Stimulated activated CD8-positive, alpha-beta memory T cell treated with anti-CD3 and anti-CD28 coated beads, Interleukin-15, amount 100 ng/mL, for 4 hours (primary cell): ENCODE measurements around the gene ZNF587.
"Not testable (repeated sequence)": the region's sequence is repeated elsewhere in the genome, so short reads cannot be mapped to it uniquely, and the experiment has no call there.

ENCODE experiments used
- DNase-seq, 2 donors: peaks; one replicate each; pipeline ENCODE4 v3.0.0-alpha.2; 2020; ENCODE audit warnings: low read depth in 2 of 2

The ZNF587 gene

DNA sequence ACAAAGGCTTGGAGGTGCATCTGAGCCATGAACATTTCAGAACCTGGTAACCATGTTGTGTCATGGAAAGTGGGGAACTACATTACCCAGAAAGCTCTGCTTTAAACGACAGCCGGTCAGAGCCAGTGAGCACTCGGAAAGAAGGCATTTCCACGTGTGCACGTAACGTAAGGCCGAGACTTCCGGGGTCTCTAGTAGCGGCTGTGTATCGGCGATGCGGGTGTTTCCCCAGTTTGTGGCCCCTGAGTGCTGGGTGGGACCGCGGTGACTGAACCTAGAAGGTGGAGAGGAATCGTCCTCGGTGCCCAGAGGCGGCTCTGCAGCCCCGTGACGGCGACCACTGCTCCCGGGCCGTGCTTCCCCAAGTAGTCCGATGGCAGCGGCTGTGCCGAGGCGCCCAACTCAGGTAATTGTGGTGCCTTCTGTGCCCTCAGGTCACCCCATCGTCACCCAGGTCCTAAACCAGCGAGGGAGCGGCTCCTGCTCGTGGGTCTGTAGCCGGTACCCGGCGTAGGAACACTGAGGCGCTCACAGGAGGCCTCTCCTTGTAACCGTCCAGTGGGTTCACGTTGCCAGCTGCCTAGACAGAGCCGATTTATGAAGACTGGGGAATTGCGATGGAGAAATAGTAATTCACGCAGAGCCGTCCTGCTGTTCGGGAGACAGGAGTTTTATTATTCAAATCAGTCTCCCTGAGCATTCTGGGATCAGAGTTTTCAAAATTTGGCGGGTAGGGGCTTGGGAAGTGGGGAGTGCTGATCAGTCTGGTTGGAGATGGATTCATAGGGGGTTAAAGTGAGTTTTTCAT is at the start of gene ZNF587:
Gene ZNF587, plus strand, starts transcription at position 194 of the 808 bp plus-strand sequence. Its CDS starts 180 bp downstream, at position 374.
- DNase-seq = peak; percentile 61 to 70

DNA sequence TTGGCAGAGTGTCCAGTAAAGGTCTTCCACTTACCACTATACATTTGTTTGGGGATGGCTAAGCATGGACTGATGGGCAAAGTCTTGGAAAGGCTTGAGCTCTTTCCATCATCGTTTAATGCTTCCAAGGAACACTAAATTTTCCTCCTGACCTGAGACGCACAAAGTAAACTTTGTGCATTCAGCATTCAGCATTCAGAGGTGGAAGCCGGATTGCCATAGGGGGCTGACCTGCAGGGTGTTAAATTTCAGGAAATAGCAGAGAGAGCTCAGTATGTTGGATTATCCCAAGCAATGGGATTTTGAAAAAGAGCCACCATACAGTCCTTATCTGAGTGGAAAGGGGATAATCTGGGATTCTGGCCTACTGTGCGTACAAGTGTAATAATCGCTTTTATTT is 49.0 kb upstream of the ZNF587 start:
- no peak for DNase-seq

DNA sequence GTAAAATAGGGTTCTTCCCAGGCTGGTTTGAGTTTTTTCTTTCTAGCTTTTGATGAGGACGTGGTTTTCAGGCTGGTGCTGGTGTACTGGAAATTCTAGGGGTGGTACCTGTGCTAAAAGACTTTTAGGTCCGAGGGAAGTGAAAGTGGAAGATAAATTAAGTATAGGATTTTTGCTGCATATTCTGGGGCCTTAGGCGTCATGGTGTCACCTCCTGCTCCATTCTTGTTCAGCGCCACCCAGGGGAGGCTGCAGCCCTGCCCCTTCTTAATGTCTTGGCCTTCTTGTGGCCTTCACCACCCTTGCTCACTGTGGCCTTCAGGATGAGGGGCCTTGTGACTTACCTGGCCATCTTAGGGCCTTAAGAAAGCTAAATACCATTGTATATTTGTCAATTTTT is 47.4 kb upstream of the ZNF587 start:
- no peak for DNase-seq

DNA sequence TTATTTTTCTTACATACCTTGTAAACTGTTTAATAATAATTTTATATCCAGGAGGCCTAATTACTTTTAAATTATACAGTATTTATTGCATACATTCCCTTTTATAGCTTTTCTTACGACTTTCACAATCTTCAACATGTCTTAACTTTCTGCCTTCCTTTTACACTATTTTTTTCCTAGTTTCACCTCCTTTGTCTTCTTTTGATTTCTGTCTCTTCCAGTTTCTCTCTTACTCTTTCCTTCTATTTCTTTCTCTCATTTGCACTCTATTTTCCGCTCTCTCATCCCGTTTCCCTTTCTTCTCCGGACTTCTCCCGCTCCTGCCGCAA is 46.4 kb upstream of the ZNF587 start:
- no peak for DNase-seq

DNA sequence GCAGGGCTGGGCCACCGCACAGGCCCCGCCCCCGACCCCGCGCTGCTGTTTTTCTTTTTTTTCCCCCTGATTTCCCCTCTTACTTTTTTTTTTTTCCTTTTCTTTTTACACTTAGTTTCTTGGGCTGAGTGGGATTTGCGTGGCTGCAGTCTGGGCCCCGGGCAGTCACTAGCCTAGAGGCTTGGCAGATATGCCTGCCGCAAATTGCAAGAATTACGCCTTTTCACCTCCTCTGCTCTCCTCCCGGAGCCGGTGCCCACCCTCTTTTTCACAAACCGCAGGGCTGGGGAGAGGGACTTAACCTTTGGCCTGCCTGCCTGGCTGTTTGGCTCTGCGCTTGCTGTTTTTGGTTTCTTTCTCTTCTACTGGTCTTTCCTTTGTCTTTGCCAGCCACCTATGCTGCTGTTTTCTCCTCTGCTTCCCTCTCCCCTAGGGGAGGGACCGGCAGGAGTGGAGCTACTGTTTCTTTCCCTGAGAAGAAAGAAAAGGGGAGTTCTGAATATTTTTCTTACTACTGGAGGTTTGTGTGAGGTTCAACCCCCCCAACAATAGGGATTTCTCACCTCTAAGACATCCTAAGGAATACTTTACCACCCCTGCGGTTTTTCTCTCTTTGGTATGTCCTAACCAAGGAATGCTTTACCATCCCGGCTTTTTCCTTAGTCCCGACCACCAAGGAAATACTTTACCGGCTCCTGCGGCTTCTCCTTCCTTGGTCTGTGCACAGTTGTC is 45.9 kb upstream of the ZNF587 start:
- no peak for DNase-seq

DNA sequence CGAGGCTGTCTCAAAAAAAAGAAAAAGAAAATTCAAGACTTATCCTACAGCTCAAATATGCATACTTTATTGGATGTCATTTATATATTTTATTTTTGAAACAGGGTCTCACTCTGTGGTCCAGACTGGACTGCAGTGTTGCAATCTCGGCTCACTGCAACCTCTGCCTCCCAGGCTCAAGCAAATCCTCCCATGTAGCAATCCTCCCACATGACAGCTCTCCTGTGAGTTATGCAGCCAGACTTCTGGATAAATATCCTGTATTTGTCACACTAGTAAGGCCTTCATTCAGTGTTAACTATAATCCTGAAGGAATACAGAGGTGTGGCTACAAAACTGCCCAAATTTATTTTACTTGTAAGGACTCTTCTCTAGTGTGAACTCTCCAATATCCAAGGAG is 42.1 kb upstream of the ZNF587 start:
- no peak for DNase-seq

GRCh38 chr19:57810410-57811295 is 39.0 kb upstream of the ZNF587 start:
- not testable (repeated sequence) for DNase-seq

GRCh38 chr19:57812226-57812625 is 37.4 kb upstream of the ZNF587 start:
- DNase-seq = no peak

DNA sequence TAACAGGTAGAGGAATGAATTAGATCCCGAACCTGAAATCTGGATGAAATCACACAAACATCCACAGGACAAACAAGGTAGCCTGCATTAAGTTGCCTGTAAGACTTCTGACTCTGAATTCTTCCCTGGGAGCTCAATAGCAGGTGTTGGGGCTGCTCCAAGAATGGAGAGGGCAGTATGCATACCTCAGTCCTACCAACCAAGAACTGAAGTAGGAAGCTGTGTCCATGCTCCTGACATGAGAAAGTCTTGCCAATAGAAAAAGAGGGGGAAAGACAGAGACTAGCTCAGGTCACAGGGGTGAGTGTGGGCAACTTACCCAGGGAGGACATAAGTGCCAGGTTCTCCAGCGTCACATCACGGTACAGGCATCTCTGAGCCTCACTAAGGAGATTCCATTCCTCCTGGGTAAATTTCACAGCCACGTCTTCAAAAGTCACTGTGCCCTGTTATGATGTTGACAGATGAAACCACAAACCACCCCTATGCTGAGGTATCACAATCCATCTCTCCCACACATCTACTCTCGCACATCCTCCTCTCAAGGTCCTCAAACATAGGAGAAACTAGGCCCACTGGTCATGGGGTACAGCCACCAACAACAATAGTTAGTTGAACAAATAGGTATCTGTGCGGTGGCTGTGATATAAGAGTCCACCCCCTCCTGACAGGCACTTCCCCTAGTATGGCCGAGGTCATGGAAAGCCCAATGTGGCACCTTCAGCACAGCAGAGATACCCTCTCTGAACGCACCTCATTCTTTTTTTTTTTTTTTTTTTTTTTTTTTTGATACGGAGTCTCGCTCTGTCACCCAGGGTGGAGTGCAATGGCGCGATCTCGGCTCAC is 36.5 kb upstream of the ZNF587 start:
- DNase-seq = not testable (repeated sequence)

DNA sequence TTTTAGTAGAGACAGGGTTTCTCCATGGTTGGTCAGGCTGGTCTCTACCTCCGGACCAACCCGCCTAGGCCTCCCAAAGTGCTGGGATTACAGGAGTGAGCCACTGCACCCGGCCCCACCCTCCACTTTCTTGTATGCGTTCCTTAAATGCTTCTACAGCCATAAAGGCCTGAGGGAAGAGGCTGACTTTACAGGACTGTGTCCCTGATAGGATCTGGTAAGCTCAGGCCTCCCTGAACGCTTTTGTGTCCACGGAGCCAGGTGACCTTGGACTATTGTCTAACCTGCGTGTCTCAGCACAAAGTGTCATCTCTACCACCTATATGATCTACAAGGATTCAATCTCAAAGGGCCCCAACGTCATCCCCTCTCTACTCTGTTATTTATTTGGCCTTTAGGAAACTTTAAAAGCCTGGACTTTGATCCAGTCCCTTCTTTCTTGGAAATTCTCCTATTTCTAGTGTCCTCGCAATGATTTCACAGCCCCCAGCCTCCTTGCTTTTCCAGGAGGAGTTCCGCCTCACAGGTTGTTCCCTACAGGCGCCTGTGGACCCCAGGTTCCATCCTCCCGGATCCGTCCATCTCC is 35.6 kb upstream of the ZNF587 start:
- DNase-seq = no peak

DNA sequence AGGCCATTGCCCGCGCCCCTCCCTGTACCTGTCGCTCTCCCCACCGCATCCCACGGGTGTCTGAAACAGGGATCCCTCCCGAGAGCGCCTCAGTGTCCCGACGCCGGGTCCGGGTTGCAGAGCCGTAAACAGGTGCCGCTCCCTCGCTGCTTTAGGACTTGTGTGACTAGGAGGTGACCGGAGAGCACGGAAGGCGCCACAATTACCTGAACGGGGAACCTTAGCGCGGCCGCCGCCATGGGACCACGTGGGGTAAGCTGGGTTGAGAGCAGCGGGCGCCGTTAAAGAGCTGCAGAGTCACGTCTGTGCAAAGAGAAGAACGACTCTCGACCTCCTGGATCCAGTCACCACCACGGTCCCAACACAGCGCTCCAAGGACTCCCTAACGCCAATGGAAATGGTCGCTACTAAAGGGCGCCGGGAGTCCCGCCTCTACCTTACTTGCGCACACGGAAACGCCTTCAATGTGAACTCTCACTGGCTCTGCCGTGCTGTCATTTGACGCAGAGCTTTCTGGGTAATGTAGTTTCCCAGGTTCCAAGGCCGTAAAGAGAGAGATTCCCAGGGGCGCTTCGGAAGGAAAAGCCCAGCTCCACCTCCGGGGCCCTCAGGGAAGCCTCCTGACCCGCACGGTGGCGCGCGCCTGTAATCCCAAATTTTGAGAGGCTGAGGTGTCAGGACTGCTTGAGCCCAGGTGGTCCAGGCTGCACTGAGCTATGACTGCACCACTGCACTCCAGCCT is 35.0 kb upstream of the ZNF587 start, which contains the start of gene ZNF552:
Gene ZNF552, minus strand, starts transcription at position 409 of the 742 bp plus-strand sequence. Its CDS starts 170 bp downstream, at position 239.
- DNase-seq = peak; percentile 48 to 58

DNA sequence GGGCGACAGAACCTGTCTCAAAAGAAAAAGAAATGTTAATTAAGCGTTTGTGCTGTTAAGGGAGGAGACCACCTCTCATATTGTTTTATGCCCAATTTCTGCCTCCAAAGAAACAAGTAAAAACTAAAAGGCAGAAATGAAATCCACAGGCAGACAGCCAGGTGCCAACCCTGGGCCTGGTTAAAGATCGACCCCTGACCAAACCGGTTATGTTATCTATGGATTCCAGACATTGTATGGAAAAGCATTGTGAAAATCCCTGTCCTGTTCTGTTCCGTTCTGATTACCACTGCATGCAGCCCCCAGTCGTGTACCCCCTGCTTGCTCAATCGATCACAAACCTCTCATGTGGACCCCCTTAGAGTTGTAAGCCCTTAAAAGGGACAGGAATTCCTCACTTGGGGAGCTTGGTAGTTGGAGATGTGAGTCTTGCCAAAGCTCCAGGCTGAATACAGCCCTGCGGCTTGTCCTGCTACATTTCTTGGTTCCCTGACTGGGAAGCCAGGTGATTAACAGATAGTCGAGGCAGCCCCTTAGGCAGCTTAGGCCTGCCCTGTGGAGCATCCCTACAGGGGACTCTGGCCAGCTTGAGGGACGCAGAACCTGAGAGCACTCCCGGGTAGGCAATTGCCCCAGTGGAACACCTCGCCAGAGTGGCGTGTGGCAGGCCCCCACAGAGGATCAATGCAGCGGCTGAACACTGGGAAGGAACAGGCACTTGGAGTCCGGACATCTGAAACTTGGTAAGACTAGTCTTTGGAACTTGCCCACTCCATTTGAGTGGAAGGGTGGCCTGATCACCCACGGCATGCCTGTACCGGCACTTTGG is 34.2 kb upstream of the ZNF587 start:
- no peak for DNase-seq

GRCh38 chr19:57816652-57817051 is 33.0 kb upstream of the ZNF587 start:
- no peak for DNase-seq

- no peak for DNase-seq
Observed at GRCh38 chr19:57817976-57818375, 31.7 kb upstream of the ZNF587 start.

DNA sequence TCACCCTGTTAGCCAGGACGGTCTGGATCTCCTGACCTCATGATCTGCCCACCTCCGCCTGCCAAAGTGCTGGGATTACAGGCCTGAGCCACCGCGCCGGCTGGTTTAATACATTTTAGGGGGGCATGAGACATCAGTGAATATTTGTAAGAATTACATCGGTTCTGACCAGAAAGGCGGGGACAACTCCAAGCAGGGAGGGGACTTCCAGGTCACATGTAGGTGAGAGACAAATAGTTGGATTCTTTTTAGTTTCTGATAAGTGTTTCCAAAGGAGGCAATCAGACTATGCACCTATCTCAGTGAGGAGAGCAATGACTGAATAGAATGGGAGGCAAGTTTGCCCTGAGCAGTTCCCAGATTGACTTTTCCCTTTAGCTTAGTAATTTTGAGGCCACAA is 31.3 kb upstream of the ZNF587 start:
- no peak for DNase-seq

- DNase-seq = peak; percentile 63 to 68
Observed at GRCh38 chr19:57819475-57820148, 30.0 kb upstream of the ZNF587 start.

DNA sequence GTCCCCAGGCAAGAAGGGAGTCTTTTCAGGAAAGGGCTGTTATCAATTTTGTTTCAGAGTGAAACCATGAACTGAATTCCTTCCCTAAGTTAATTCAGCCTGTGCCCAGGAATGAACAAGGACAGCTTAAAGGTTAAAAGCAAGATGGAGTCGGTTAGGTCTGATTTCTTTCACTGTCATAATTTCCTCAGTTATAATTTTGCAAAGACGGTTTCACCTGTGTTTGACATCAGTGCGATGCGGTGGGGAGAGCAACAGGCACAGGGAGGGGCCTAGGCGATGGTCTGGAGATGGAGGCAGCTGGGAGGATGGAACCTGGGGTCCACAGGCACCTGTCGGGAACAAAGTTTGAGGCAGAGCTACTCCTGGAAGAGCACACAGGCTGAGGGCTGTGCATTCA is 29.1 kb upstream of the ZNF587 start:
- no peak for DNase-seq

DNA sequence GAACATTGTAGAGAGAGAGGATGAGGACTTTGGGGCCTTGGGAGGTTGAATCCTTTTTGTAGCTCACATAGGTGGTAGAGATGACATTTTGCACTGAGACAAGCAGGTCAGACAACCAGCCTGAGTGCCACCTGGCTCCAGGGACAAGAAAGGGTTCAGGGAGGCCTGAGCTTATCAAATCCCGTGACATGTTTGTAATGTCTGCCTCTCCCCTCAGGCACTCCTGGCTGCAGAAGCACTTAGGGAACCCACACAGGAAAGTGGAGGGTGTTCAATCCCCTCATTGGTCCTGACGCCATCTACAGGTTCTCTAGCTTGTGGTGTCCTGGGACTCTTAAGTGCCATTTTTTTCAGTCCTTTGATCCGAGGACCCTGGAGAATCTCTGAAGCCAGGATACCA is 28.6 kb upstream of the ZNF587 start:
- DNase-seq = not testable (repeated sequence)

GRCh38 chr19:57821501-57821900 is 28.2 kb upstream of the ZNF587 start:
- not testable (repeated sequence) for DNase-seq
